HCT116 (cell line): ENCODE results near the gene RNU2-1. TPM values are rescaled to one million over a fixed set of nuclear protein-coding genes. Genes with fewer than 3 reads are reported as not detected.

ENCODE experiments used
- ATAC-seq: fragments of 200-7000 bp; cut with Tn5 transposase; 2 replicates; pipeline ENCODE4 v1.9.1; 2020; ENCODE audit warnings: mild to moderate bottlenecking, moderate library complexity
- BruUV-seq: library from RNA; stranded (reverse); fragments of 400-500 nt; replicated peaks from 2 replicates; lab custom pipeline; 2021; lab: Mats Ljungman, UMichigan
- CTCF ChIA-PET: fragments of 300-600 bp; sonication (Branson Sonifier 250); formaldehyde crosslinking; loops from one replicate; lab custom pipeline; 2021; ENCODE audit warnings: antibody characterized with exemption; lab: Charles Lee
- POLR2A ChIA-PET: fragments of 300-600, 350-600 bp; sonication (Branson Sonifier 250); formaldehyde crosslinking; loops from one replicate; lab custom pipeline; 2021; ENCODE audit warnings: antibody characterized with exemption; lab: Charles Lee
- RAD21 ChIA-PET, 2 experiments: fragments of 300-600 bp; sonication (Branson Sonifier 250); formaldehyde crosslinking; loops; one replicate each; lab custom pipeline; 2023; ENCODE audit warnings: low total read pairs in 2 of 2; ENCODE audit not compliant: uncharacterized antibody in 2 of 2, unreplicated experiment in 2 of 2, low non-redundant PET in 1 of 2; lab: Charles Lee
- DNase-seq: peaks from one replicate; pipeline ENCODE4 v3.0.0-alpha.2; 2010; ENCODE audit warnings: low read depth, low spot score
- H2AFZ ChIP-seq: fragments of 200-600 bp; shearing (Covaris generic), sonication (generic); 2 replicates; pipeline ENCODE4 v1.6.1; 2017; ENCODE audit warnings: low read depth, mixed run types, mixed read lengths, antibody characterized with exemption, low read length; ENCODE audit not compliant: poor library complexity, severe bottlenecking
- H3K27ac ChIP-seq: 2 replicates; pipeline ENCODE4 v1.5.1; 2012; ENCODE audit warnings: low read depth, low read length
- H3K27me3 ChIP-seq: fragments of 200-600 bp; sonication (generic); 2 replicates; pipeline ENCODE4 v1.6.1; 2016; ENCODE audit warnings: mixed run types, low read length, mixed read lengths; ENCODE audit not compliant: insufficient read depth
- H3K36me3 ChIP-seq, 2 experiments: fragments of 200-500 bp in 1 of 2; fragments of 200-600 bp in 1 of 2; sonication (Bioruptor generic) in 1 of 2; sonication (generic) in 1 of 2; 2 replicates each; pipeline versions ENCODE4 v1.5.1 to v1.6.1; 2014 to 2016; ENCODE audit warnings: low read length in 2 of 2, inconsistent platforms in 1 of 2, mixed read lengths in 1 of 2, mixed run types in 1 of 2; ENCODE audit not compliant: insufficient read depth in 2 of 2, control insufficient read depth in 1 of 2
- H3K4me1 ChIP-seq, 2 experiments: fragments of 200-600 bp in 1 of 2; sonication (generic) in 1 of 2; 2 replicates each; pipeline versions ENCODE4 v1.5.1 to v1.6.1; 2012 to 2017; ENCODE audit warnings: low read length in 2 of 2, inconsistent platforms in 1 of 2, mild to moderate bottlenecking in 1 of 2, mixed read lengths in 1 of 2, mixed run types in 1 of 2, moderate library complexity in 1 of 2; ENCODE audit not compliant: insufficient read depth in 2 of 2, control insufficient read depth in 1 of 2
- H3K4me2 ChIP-seq: fragments of 200-600 bp; sonication (generic); 2 replicates; pipeline ENCODE4 v1.6.1; 2017; ENCODE audit warnings: mixed run types, low read length, mixed read lengths
- H3K4me3 ChIP-seq, 2 experiments: fragments of 200-600 bp in 1 of 2; sonication (generic) in 1 of 2; replicated peaks in 1 of 2; 2 replicates each; pipeline ENCODE4 v1.5.1; 2011 to 2016; ENCODE audit warnings: low read length in 2 of 2, control low read depth in 1 of 2, low read depth in 1 of 2, mild to moderate bottlenecking in 1 of 2, mixed read lengths in 1 of 2, mixed run types in 1 of 2
- H3K79me2 ChIP-seq: fragments of 200-600 bp; sonication (generic); 2 replicates; pipeline ENCODE4 v1.6.1; 2017; ENCODE audit warnings: mild to moderate bottlenecking, mixed run types, low read length, moderate library complexity, mixed read lengths; ENCODE audit not compliant: insufficient read depth
- H3K9ac ChIP-seq: fragments of 200-600 bp; sonication (generic); 2 replicates; pipeline ENCODE4 v1.6.1; 2016; ENCODE audit warnings: low read length, mixed read lengths
- H3K9me2 ChIP-seq: fragments of 200-600 bp; sonication (generic), shearing (Covaris generic); 2 replicates; pipeline ENCODE4 v1.6.1; 2017; ENCODE audit warnings: mixed run types, mild to moderate bottlenecking, moderate library complexity; ENCODE audit not compliant: insufficient read depth
- H3K9me3 ChIP-seq, 2 experiments: fragments of 200-500 bp in 1 of 2; fragments of 200-600 bp in 1 of 2; sonication (Bioruptor generic) in 1 of 2; sonication (generic) in 1 of 2; 2 replicates each; pipeline ENCODE4 v1.6.1; 2014 to 2017; ENCODE audit warnings: low read length in 2 of 2, mixed read lengths in 2 of 2, inconsistent platforms in 1 of 2, low read depth in 1 of 2, mild to moderate bottlenecking in 1 of 2, mixed run types in 1 of 2, moderate library complexity in 1 of 2; ENCODE audit not compliant: control insufficient read depth in 1 of 2, insufficient read depth in 1 of 2
- H4K20me1 ChIP-seq: fragments of 200-600 bp; sonication (generic), shearing (Covaris generic); 2 replicates; pipeline ENCODE4 v1.6.1; 2017; ENCODE audit warnings: mixed run types, mild to moderate bottlenecking, moderate library complexity; ENCODE audit not compliant: insufficient read depth
- ATF3 ChIP-seq: IDR thresholded peaks from 2 replicates; pipeline ENCODE4 v1.6.1; 2012
- CBX3 ChIP-seq: IDR thresholded peaks from 2 replicates; pipeline ENCODE4 v1.6.1; 2012; ENCODE audit warnings: low read depth
- CEBPB ChIP-seq: IDR thresholded peaks from 2 replicates; pipeline ENCODE4 v1.6.1; 2012; ENCODE audit warnings: low read depth
- EGR1 ChIP-seq: IDR thresholded peaks from 2 replicates; pipeline ENCODE4 v1.6.1; 2012; ENCODE audit warnings: low read depth
- ELF1 ChIP-seq: IDR thresholded peaks from 2 replicates; pipeline ENCODE4 v1.6.1; 2012; ENCODE audit warnings: low read depth, borderline replicate concordance
- EZH2phosphoT487 ChIP-seq: fragments of 200-600 bp; IDR thresholded peaks from 2 replicates; pipeline ENCODE4 v1.6.1; 2018; ENCODE audit warnings: antibody characterized with exemption, borderline replicate concordance
- FOSL1 ChIP-seq: IDR thresholded peaks from 2 replicates; pipeline ENCODE4 v1.6.1; 2012; ENCODE audit warnings: low read depth
- MAX ChIP-seq: IDR thresholded peaks from 2 replicates; pipeline ENCODE4 v1.6.1; 2012
- RAD21 ChIP-seq: IDR thresholded peaks from 2 replicates; pipeline ENCODE4 v1.6.1; 2012; ENCODE audit warnings: low read depth, mild to moderate bottlenecking
- SIN3A ChIP-seq: IDR thresholded peaks from 2 replicates; pipeline ENCODE4 v1.6.1; 2012; ENCODE audit warnings: low read depth
- SP1 ChIP-seq: IDR thresholded peaks from 2 replicates; pipeline ENCODE4 v1.6.1; 2012; ENCODE audit warnings: low read depth
- YY1 ChIP-seq: IDR thresholded peaks from 2 replicates; pipeline ENCODE4 v1.6.1; 2011; ENCODE audit warnings: low read length, low read depth, moderate library complexity, mild to moderate bottlenecking; ENCODE audit not compliant: insufficient replicate concordance; ENCODE audit errors: extremely low read depth
- ZBTB33 ChIP-seq: IDR thresholded peaks from 2 replicates; pipeline ENCODE4 v1.6.1; 2011; ENCODE audit warnings: mild to moderate bottlenecking, low read length, moderate library complexity; ENCODE audit not compliant: insufficient replicate concordance; ENCODE audit errors: extremely low read depth
- intact Hi-C: fragments of 100-400 bp; cut with micrococcal nuclease; formaldehyde crosslinking; loops from 2 replicates; pipeline ENCODE4 v1.10.0; 2022
- total RNA-seq: library from RNA; stranded (reverse); gene quantifications from one replicate; pipeline ENCODE4 v1.2.1, GENCODE V29; 2021; ENCODE audit not compliant: unreplicated experiment

The RNU2-1 gene
- total RNA-seq, 1 experiment from 2014 or later: 5,800 TPM

GRCh38 chr17:43215341-43215740 lies 18.4 kb downstream of the RNU2-1 start:
- no peaks in the 10 kb centered on the region for H3K9me3 ChIP-seq
- H3K79me2 ChIP-seq: no peaks in the 10 kb centered on the region
- intact Hi-C loops: no loop called here
- BruUV-seq: no TSS peak
- H4K20me1 ChIP-seq: no peaks in the 10 kb centered on the region
- no peak overlapping the region for H2AFZ ChIP-seq
- no peaks in the 10 kb centered on the region for H3K9me2 ChIP-seq
- RAD21 ChIA-PET: no interaction called here
- no peak overlapping the region for H3K27ac ChIP-seq
- no peak overlapping the region for H3K4me2 ChIP-seq
- CTCF ChIA-PET: no interaction called here
- no peaks in the 10 kb centered on the region for H3K27me3 ChIP-seq
- no peak for DNase-seq
- no peak overlapping the region for H3K9ac ChIP-seq
- TF ChIP-seq CBX3 (no peak), YY1 (no peak), ZBTB33 (no peak), SP1 (no peak), EGR1 (no peak), EZH2phosphoT487 (no peak), SIN3A (no peak), ELF1 (no peak)
- TF ChIP-seq, all 23 proteins: peak for 0
- POLR2A ChIA-PET: interaction anchor here (1.5 kb wide), 1 partner anchor 100 kb away, joined by 7 read pairs; no protein-coding TSS in a partner anchor
- H3K36me3 ChIP-seq: no peaks in the 10 kb centered on the region
- no peak overlapping the region for H3K4me3 ChIP-seq
- ATAC-seq: no peak
- H3K4me1 ChIP-seq: peaks cover 6 to 19% of the 10 kb centered on the region in 2 experiments; a peak in 2 of 4 replicates

GRCh38 chr17:43213545-43213944 lies 20.2 kb downstream of the RNU2-1 start:
- no TSS peak for BruUV-seq
- Histone ChIP-seq H3K4me1 (peaks cover 6 to 19% of the 10 kb centered on the region in 2 experiments; a peak in 2 of 4 replicates), H2AFZ (no peak overlapping the region), H3K36me3 (no peaks in the 10 kb centered on the region), H3K4me2 (no peak overlapping the region), H4K20me1 (no peaks in the 10 kb centered on the region), H3K9ac (no peak overlapping the region), H3K27me3 (no peaks in the 10 kb centered on the region), H3K9me3 (no peaks in the 10 kb centered on the region), H3K4me3 (no peak overlapping the region), H3K27ac (no peak overlapping the region), H3K9me2 (no peaks in the 10 kb centered on the region), H3K79me2 (no peaks in the 10 kb centered on the region)
- RAD21 ChIA-PET: interaction anchor here in 1 of 2 experiments (0.6 kb wide), 1 partner anchor 249 kb away, joined by 3 read pairs; no protein-coding TSS in a partner anchor
- ATAC-seq (no peak), DNase-seq (no peak)
- TF ChIP-seq ATF3 (no peak), CEBPB (no peak), RAD21 (no peak), MAX (no peak), FOSL1 (no peak), CBX3 (no peak)
- POLR2A ChIA-PET: interaction anchor here (1.0 to 4.0 kb wide), 2 partner anchors 42 to 103 kb away, joined by 3 to 33 read pairs; no protein-coding TSS in a partner anchor
- CTCF ChIA-PET: no interaction called here
- intact Hi-C loops: no loop called here
